GM18907 (cell line): Measurements from ENCODE around the gene KAZN.

ENCODE experiments used
- ATAC-seq: cut with Tn5 transposase; IDR thresholded peaks from one replicate; pipeline ENCODE4 v1.9.1; 2021; ENCODE audit warnings: mild to moderate bottlenecking, moderate library complexity; ENCODE audit not compliant: unreplicated experiment

Gene KAZN

DNA sequence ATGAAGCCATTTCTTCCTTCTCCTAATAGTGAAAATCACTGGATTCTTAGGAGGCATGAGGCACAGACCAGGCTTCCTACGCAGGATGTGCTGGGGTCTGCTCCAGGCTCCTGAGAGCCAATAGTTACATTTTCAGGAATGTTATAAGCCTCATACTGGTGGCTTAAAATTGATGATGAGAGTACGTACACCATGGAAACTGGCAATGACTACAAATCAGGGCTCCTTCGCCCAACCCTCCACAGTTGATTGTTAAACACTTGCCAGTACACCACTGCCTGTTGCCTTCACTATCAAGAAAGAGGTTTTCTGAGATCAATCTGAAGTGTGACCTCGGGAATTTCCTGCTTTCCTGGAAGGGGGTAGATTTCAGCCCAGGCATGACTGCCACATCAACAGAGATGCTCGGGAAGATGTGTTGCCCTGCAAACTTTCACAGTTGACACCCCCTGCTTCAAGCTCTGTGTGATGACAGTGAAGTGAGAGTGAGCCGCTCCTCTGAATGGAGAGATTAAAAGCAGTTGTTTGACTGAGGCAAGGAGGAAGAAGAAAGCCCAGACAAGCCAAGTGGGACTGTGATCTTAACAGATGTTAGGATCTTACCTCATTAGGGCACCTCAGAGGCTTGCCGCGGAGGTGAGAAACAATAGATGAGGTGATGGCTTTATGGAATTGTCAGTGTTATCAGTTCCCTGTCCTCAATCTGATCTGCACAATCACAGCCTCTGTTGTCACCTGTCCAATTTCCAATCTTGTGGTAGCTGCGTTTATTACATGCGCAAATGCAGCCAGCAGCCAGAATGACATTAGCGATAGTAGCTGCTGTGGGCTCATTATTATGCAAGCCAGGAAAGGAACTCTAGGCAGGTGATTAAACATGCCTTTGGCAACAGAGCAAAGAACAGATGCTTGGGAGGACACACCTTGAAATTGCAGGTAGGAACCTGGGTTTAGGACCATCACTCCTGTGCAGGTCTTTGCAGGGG, 277.3 kb downstream of the KAZN start:
- ATAC-seq, result no peak

DNA sequence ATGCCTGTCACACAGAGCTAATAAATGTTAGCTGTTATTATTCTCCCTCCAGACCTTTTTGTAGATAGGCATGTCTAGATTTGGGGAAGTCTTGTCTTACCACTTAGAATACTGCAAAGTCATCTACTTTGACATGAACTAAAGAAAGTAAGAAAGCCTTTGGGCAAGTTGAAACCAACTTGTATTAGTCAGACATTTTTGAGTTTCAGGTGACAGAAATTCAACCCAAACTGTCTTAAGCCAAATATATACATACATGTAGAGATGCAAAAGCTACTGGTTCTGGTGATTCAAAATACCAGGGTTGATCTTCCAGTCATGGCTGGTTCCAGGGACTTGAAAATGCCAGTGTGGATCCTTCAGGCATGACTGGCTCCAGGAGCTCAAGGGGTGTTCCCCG, 278.3 kb downstream of the KAZN start:
- no peak for ATAC-seq

DNA sequence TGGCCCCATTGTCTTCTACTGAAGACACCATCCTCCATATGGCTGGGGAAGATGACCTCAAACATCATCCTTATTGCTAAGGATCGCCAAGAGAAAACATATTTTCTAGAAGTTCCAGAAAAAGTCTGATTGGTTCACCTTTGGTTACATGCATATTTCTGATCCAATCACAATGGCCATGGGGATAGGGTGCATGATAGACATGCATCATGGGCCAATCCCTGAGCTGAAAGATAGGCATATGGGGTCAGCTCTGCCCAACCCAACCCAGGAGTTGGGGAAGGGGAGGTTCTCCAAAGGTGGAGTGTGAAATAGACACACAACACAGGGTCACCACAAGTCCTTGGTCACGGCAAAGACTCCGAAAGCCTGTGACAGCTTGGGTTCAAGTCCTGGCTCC, 278.7 kb downstream of the KAZN start:
- ATAC-seq, result no peak

DNA sequence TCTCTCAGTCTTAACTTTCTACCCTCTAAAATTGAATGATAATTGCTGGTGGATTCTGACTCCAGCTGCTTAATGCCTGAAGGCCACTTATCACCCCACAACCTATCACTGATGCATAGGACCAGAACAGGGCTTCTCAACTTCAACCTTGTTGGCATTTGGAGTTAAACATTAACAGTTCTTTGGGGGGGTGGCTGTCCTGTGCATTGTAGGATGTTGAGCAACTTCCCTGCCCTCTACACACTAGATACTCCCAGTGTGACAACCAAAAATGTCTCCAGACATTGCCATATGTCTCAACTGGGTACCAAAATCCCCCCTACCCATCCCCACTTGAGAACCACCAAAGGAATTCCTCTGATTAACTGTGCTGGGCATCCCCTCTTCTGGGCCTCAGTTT, 279.6 kb downstream of the KAZN start:
- no peak for ATAC-seq

DNA sequence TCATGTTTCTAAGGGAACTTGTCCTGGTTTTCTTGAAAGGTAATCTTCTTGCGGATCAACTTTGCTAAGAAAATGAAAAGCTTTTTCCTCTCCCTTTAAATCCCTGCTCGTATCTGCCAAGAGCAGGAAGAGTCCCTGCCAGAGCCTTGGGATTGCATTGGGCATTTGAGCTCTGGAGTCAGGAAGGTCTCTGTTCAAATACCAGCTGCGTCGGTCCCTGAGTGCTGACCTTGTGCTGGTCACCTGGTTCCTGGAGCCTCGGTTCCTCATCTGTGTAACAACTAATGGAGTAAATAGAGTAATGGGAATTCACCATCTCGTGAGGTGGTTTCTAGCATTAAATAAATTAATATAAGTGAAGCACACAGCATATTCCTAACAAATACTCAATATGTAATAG, 280.5 kb downstream of the KAZN start:
- no peak for ATAC-seq

DNA sequence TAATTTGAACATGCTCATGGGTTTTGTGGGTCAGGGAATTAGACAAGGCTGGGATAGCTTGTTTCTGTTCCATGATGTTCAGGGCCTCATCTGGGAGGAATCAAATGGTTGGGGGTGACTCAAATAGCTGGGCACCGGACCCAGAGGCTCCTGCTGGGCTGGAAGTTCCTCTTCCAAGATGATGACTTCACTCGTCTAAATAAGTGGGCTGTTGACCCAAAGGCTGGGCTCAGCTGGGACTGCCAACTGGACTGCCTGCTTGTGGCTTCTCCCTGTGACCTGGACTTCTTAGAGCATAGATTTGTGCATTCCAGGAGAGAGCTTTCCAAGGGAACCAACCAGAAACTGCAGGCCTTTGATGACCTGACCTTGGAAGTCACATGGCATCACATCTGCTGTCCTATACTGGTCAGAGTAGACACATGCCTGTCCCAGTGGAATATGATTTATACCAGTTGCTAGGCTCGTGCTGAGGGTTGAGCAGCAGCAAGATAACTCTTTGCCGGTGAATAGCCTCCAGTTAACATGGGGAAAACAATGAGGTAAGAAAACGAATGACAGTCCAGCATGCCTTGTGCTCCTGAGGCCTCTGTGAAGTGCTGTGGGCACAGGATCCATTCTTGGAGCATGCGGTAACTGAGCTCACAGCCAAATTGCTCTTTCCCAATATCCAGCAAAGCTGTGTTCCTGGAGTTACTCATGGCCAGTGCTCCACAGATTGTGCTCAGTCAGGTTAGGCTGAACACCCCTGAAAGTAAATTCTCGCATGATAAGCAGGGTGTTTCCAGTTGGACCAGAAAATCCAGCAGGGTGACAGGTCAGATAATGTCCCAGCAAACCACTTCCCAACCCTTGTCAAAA, 282.2 kb downstream of the KAZN start:
- ATAC-seq, result no peak

DNA sequence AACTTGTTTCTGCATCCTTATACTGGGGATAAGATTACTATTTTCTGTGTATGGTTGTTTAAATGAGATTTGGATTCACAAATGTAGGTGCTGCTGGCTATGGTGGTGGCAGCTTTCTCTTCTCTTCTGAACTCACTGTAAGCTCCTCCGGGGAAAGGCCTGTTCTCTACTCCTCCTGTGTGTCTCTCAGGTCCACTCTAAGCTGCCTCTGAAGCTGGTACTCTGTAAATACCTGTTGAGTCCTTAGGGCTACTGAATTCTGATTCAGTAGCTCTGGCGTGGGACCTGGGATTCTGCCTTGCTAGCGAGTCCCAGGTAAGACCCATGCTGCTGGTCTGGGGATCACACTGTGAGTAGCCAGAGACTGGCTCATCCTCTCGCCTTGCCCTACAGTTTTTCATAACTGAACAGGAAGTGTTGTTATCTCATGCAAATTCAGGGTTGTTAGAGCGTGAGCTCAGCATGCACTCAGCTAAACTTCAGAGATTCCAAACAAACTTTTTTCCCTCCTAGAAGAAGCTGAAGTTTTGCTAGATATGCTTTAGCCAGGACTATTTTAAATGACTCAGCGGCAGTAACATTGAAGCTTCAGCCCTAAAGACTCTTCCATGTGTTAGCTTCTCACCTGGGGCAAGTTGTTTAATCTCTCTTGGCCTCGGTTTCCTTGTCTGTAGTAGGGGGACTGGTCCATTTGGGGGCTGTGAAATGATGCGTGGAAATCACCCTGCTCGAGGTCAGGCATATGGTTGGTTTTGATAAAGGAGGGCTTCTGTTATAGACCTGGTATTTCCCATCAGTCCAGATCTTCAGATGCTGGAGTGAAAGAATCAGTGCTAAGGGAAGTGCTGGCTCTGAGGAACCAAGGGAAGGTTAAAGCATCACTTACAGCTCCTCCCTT, 283.5 kb downstream of the KAZN start:
- peak; percentile 49 for ATAC-seq

GRCh38 chr1:14884614-14885175, 286.2 kb downstream of the KAZN start:
- no peak for ATAC-seq

DNA sequence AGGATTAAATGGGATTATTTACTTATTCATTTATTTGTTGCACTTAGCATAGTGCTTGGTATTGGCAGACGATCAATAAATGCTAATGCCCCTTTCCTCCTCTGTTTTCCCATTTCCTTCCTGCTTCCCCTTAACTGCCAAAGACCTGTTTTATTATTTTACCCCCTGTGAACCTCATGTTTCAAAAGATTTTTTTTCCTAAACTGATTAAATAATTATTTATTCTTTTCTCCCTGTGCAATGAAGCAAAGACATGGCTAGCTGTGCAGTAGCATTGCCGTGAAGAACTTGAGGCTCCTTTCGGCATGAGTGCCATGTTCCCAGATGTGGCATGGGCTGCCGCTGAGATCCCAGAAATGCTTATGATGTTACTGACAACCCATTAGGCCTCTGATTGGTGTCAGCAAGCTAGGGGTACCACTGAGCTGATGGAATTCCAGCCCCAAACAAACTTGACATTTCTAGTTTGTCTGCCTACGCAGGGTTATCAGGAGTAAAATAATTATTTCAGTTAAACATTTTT, 288.6 kb downstream of the KAZN start:
- no peak for ATAC-seq

- ATAC-seq, result no peak
Measured at GRCh38 chr1:14887764-14888350, 289.4 kb downstream of the KAZN start.

- ATAC-seq, result no peak
Measured at GRCh38 chr1:14888374-14888773, 289.9 kb downstream of the KAZN start.

DNA sequence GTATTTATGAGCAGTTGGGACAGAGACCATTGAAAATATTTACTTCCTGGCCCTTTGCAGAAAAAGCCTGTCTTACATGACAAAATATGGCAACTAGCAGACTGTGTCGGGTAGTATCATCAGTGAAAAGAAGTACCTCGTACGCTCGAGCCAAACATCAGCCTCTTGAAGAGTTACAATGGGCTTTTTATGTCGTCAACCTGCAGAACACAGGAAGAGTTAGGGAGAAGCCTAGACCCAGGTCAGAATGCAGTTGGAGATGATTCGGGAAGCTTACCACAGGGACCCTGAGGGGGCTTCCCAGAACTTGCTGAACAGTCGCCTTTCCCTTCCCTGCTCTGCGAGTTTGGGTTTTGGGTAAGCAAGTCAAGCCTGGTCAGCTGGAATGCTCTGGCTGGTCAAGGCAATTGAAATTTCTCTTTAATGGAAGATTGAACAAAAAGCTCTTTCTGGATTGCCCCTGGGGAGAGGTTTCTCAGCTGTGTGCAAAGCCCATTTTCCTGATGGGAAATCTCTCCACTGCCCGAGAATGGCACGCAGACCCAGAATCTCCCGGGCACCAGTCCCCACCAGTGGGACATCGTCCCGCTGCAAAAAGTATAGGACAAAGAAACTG, 291.4 kb downstream of the KAZN start:
- ATAC-seq, result no peak

GRCh38 chr1:14891991-14892390, 293.5 kb downstream of the KAZN start:
- no peak for ATAC-seq

DNA sequence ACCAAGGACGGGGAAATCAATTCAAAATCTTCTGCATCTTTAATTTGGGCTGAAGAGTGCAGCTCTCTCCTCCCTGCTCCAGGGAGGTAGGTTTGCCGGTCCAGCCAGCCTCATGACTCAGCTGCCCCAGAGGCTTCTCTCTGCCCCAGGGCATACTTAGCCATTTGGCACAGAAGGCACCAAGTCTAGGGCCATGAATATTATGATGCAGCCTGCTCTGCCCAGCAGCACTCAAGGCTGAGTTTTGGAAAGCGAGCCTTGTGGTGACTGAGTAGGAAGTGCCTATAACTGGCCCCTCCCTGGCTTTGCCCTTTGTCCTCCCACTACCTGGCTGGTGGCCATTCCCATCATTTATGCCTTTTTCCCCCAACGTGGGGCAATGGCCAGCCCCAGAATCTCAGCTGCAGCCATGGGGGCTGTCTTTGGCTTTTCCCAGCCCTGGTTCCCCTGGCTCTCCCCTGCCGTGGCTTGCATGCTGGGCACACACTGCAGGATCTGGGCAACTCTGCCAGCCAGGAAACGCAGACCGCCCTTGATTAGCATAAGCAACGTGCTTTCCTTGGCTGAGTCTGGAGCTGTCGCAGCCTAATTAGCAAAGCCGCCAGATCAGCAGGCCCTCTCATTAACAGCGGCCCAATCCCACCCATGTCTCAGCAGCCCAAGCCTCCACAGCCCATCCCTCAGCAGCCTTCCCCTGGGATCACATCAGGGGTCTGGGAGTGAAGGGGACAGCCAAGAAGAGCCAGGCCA, 296.5 kb downstream of the KAZN start:
- ATAC-seq, result no peak

DNA sequence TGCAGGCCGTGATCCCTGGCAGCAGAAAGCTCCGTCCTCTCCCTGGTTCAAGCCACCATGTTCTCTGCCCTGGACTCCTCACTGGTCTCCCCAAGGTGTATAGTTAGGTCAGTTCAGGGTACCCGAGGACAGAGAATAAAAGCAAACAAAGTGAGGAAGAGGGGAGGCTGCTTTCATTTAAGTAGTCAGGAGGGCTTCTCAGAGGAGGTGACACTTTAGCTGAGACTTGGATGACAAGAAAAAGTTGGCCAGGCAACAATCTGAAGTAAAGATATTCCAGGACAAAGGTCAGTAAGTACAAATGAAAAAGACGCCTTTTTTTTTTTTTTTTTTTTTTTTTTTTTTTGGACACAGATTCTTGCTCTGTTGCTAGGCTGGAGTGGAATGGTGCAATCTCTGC, 297.2 kb downstream of the KAZN start:
- no peak for ATAC-seq

DNA sequence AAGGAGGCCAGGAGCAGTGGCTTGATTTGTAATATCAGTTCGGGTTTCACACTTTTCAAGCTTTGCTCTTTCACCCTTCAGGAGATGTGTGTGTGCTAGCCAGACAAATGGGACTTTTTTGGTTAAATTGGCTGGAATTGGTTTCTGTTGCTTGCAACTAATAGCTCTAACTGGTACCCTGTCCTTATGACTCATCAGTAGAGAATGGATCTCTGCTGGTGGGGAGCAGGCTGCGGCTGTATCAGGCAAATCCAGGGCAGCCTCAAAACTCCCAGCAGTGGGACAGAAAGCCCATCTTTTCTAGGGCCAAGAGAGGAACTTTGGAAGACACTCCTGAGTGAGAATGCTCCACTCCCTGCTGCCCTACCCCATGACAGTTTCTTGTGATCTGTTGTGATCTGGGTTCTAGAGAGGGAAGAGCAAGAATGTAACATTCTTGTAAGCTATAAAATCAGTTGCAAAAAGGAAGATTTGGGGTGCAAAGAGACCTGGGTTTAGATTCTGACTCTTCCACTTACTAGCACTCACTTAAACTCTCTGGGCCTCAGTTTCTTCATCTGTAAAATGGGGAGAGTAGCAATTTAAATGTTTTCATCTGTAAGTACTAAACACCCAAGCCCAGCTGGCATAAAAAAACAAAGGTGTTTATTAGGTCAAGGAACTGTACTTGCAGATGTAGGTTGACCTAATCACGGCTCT, 298.0 kb downstream of the KAZN start:
- no peak for ATAC-seq

GRCh38 chr1:14897080-14897449, 298.6 kb downstream of the KAZN start:
- no peak for ATAC-seq

GRCh38 chr1:14897547-14897946, 299.1 kb downstream of the KAZN start:
- ATAC-seq, result no peak
